HepG2 (cell line): ENCODE data around the gene SYN1. TPM values are rescaled to one million over a fixed set of nuclear protein-coding genes. Genes with fewer than 3 reads are reported as not detected.

Experiments used
- ATAC-seq: fragments of 200-7000 bp; cut with Tn5 transposase; 3 replicates; pipeline ENCODE4 v1.9.1; 2020; ENCODE audit warnings: mild to moderate bottlenecking, moderate library complexity
- BruUV-seq: library from RNA; stranded (reverse); fragments of 400-500 nt; replicated peaks from 2 replicates; lab custom pipeline; 2021; lab: Mats Ljungman, UMichigan
- CTCF ChIA-PET: fragments of 300-600 bp; formaldehyde crosslinking; extraction: SDS; loops from one replicate; lab custom pipeline; 2021; ENCODE audit warnings: low total read pairs, inconsistent platforms, low intra/inter-chr PET ratio; lab: Yijun Ruan, JAX
- POLR2A ChIA-PET: fragments of 350-600 bp; sonication (Branson Sonifier 250); formaldehyde crosslinking; loops from one replicate; lab custom pipeline; 2020; ENCODE audit warnings: antibody characterized with exemption, inconsistent platforms; lab: Yijun Ruan, JAX
- DNase-seq: peaks from one replicate; pipeline ENCODE4 v3.0.0-alpha.2; 2015; ENCODE audit warnings: low spot score
- FAIRE-seq: peaks from 3 replicates; lab custom pipeline; 2011; peaks lifted over from hg19 to GRCh38; lab: Jason Lieb, UNC
- H2AFZ ChIP-seq: one replicate; pipeline ENCODE4 v1.6.1; 2011; ENCODE audit warnings: low read length, inconsistent platforms
- H3K27ac ChIP-seq: fragments of 300-600 bp; 3 replicates; pipeline ENCODE4 v1.8.0; 2011; ENCODE audit warnings: mixed run types, mild to moderate bottlenecking, mixed read lengths, low read length, inconsistent platforms; ENCODE audit not compliant: insufficient read depth; ENCODE audit errors: extremely low read length
- H3K27me3 ChIP-seq, 2 experiments: fragments of 200-600 bp in 1 of 2; 2 replicates in 1 of 2; 3 replicates in 1 of 2; pipeline versions ENCODE4 v1.6.0 to v1.8.0; 2011; ENCODE audit warnings: low read length in 2 of 2, mild to moderate bottlenecking in 2 of 2, moderate library complexity in 2 of 2, inconsistent platforms in 1 of 2; ENCODE audit not compliant: insufficient read depth in 2 of 2, control insufficient read depth in 1 of 2
- H3K36me3 ChIP-seq, 2 experiments: fragments of 200-600 bp in 1 of 2; replicated peaks in 1 of 2; 2 replicates in 1 of 2; 3 replicates in 1 of 2; pipeline versions ENCODE4 v1.5.1 to v1.8.0; 2011; ENCODE audit warnings: low read length in 2 of 2, inconsistent platforms in 1 of 2; ENCODE audit not compliant: insufficient read depth in 2 of 2, control insufficient read depth in 1 of 2
- H3K4me1 ChIP-seq: 2 replicates; pipeline ENCODE4 v1.5.1; 2012; ENCODE audit warnings: low read length, inconsistent platforms; ENCODE audit not compliant: insufficient read depth
- H3K4me2 ChIP-seq: 2 replicates; pipeline ENCODE4 v1.6.0; 2011; ENCODE audit warnings: low read depth, low read length, inconsistent platforms
- H3K4me3 ChIP-seq, 3 experiments: fragments of 200-600 bp in 1 of 3; sonication (generic), shearing (Covaris generic) in 1 of 3; replicated peaks in 1 of 3; 2 replicates each; pipeline ENCODE4 v1.5.1; 2011 to 2016; ENCODE audit warnings: low read length in 3 of 3, inconsistent platforms in 2 of 3, low read depth in 2 of 3, mild to moderate bottlenecking in 2 of 3, control low read depth in 1 of 3, mixed read lengths in 1 of 3; ENCODE audit not compliant: insufficient read depth in 1 of 3
- H3K79me2 ChIP-seq: one replicate; pipeline ENCODE4 v1.6.1; 2011; ENCODE audit warnings: low read length, inconsistent platforms; ENCODE audit not compliant: insufficient read depth
- H3K9ac ChIP-seq: 2 replicates; pipeline ENCODE4 v1.6.0; 2011; ENCODE audit warnings: mild to moderate bottlenecking, low read depth, low read length, inconsistent platforms; ENCODE audit not compliant: insufficient read depth
- H3K9me3 ChIP-seq: 2 replicates; pipeline ENCODE4 v1.5.1; 2012; ENCODE audit warnings: mild to moderate bottlenecking, low read length
- H4K20me1 ChIP-seq: 2 replicates; pipeline ENCODE4 v1.6.0; 2011; ENCODE audit warnings: inconsistent platforms, mild to moderate bottlenecking, low read length, moderate library complexity; ENCODE audit not compliant: insufficient read depth
- SNAI1 ChIP-seq: sonication (generic); formaldehyde crosslinking; IDR thresholded peaks from 2 replicates; pipeline ENCODE4 v1.5.0; 2020; ENCODE audit warnings: mild to moderate bottlenecking, missing genetic modification reagents, borderline replicate concordance
- ZNF256 ChIP-seq: sonication (generic); formaldehyde crosslinking; conservative IDR thresholded peaks from 2 replicates; pipeline ENCODE4 v1.4.0; 2020; ENCODE audit warnings: missing genetic modification reagents
- ZNF713 ChIP-seq: sonication (generic); formaldehyde crosslinking; IDR thresholded peaks from 2 replicates; pipeline ENCODE4 v1.4.0; 2020; ENCODE audit warnings: mild to moderate bottlenecking, missing genetic modification reagents
- WGBS: methylation state at CpG from one replicate; pipeline ENCODE4 v1.1.6; 2017; ENCODE audit warnings: low lambda C conversion rate; 5-methylcytosine and 5-hydroxymethylcytosine counted together
- in situ Hi-C: cut with HindIII; loops from 2 replicates; pipeline ENCODE4 v1.10.0; 2017; ENCODE audit warnings: low pct_unique_long_range_greater_than_20kb; ENCODE audit not compliant: extremely low pct_ligation_motif_present
- intact Hi-C: fragments of 100-400 bp; cut with micrococcal nuclease; formaldehyde crosslinking; loops from one replicate; pipeline ENCODE4 v1.10.0; 2022; ENCODE audit not compliant: unreplicated experiment
- polyA plus RNA-seq, 8 experiments: library from polyadenylated mRNA; depleted of rRNA in 3 of 8; stranded (reverse) in 7 of 8; unstranded in 1 of 8; fragments of >200 nt; fragmentation: Illumina TruSeq in 4 of 8; extraction: Trizol in 4 of 8; gene quantifications; 2 replicates each; pipeline versions ENCODE4 v1.2.1 to v1.2.3, GENCODE V29; 2011 to 2016; ENCODE audit warnings: low read depth in 4 of 8, missing spikeins in 1 of 8, mixed read lengths in 1 of 8; ENCODE audit not compliant: insufficient read depth in 1 of 8
- total RNA-seq, 5 experiments: library from RNA; depleted of rRNA; stranded (reverse); fragments of >200 nt; fragmentation: Illumina TruSeq; extraction: Trizol; gene quantifications; 2 replicates each; pipeline ENCODE4 v1.2.3, GENCODE V29; 2016; ENCODE audit warnings: low read depth in 1 of 5
- TF ChIP-seq, protein P1 (sequence below): sonication (generic); formaldehyde crosslinking; IDR thresholded peaks from 2 replicates; pipeline ENCODE4 v1.4.0; 2020; ENCODE audit warnings: low read depth, mild to moderate bottlenecking, missing genetic modification reagents
- TF ChIP-seq, protein P2 (sequence below), 2 experiments: IDR thresholded peaks; 2 replicates each; pipeline ENCODE4 v1.6.1; 2011 to 2012; ENCODE audit warnings: low read length in 2 of 2, borderline replicate concordance in 1 of 2, low read depth in 1 of 2, mild to moderate bottlenecking in 1 of 2, moderate library complexity in 1 of 2
- TF ChIP-seq, protein P3 (sequence below): IDR thresholded peaks from 2 replicates; pipeline ENCODE4 v1.6.1; 2018; ENCODE audit warnings: missing genetic modification reagents, mild to moderate bottlenecking, missing compliant biosample characterization
- TF ChIP-seq, protein P4 (sequence below): sonication (generic); formaldehyde crosslinking; IDR thresholded peaks from 2 replicates; pipeline ENCODE4 v1.4.0; 2020; ENCODE audit warnings: mild to moderate bottlenecking, missing genetic modification reagents

Gene SYN1
- total and polyA plus RNA-seq, 2 of the 13 experiments (the other 11 are each of a cell fraction or from before 2014, with no cell fraction given): not detected

DNA sequence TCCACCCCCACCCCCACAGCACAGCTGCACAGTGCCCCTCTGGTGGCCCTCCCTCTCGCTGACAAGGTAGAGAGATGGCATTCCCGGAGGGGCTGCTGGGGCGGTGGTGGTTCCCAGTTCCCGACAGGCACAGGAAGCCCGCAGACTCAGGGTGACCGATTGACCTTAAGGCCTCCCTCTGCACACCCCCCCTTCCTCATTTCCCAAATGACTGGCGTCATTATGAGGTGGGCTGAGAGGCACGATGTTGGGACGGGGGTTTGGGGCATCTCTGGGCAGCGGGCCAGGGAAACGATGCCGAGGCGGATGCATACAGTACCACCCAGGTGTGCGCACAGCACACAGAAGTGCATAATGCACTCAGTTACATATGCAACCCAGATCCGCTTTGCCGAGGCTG lies 41.0 kb downstream of the SYN1 start:
- WGBS: no CpG with 5 or more reads among the region's 16 CpGs
- Histone ChIP-seq H3K79me2 (no peaks in the 10 kb centered on the region), H3K9ac (no peak overlapping the region), H3K9me3 (no peaks in the 10 kb centered on the region), H2AFZ (no peak overlapping the region), H3K4me1 (peaks cover 23% of the 10 kb centered on the region), H3K4me3 (no peak overlapping the region), H3K27me3 (no peaks in the 10 kb centered on the region; a peak in 2 of 5 replicates), H3K36me3 (no peaks in the 10 kb centered on the region), H3K27ac (no peak overlapping the region), H4K20me1 (no peaks in the 10 kb centered on the region), H3K4me2 (peak overlapping the region; percentile 47; the same call in 1 of the 2 replicates)
- in situ Hi-C loops (no loop called here), intact Hi-C loops (no loop called here)
- ChIA-PET CTCF (no interaction called here), POLR2A (no interaction called here)
- ATAC-seq (no peak), DNase-seq (no peak), FAIRE-seq (no peak)
- TF ChIP-seq ZNF713: no peak
- TF ChIP-seq, protein P1, sequence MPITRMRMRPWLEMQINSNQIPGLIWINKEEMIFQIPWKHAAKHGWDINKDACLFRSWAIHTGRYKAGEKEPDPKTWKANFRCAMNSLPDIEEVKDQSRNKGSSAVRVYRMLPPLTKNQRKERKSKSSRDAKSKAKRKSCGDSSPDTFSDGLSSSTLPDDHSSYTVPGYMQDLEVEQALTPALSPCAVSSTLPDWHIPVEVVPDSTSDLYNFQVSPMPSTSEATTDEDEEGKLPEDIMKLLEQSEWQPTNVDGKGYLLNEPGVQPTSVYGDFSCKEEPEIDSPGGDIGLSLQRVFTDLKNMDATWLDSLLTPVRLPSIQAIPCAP (CRISPR knock-in tag): no peak
- no peak for TF ChIP-seq SNAI1 (CRISPR knock-in tag)
- BruUV-seq: no TSS peak

DNA sequence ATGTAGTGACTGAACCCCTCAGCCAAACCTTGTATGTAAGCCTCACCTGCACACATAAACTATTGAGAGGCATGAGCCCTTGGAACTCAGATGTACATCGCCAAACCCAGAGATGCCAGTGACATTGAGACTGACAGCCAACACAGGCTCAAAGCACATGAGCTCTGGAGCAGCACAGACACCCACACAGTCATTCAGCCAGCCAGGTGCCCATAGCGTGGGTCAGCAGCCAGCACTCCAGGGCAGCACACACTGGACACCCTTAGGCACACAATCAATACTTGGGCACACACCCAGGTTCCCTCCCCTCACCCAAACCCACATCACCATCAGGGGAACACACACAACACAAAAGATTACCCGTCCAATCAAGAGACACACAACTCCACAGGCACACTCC lies 41.8 kb downstream of the SYN1 start:
- H3K79me2 ChIP-seq: no peaks in the 10 kb centered on the region
- no peak overlapping the region for H3K27ac ChIP-seq
- H3K4me1 ChIP-seq: peaks cover 23% of the 10 kb centered on the region
- H3K27me3 ChIP-seq: no peaks in the 10 kb centered on the region; a peak in 2 of 5 replicates
- no peak overlapping the region for H3K4me3 ChIP-seq
- CTCF ChIA-PET: no interaction called here
- no peak for DNase-seq
- POLR2A ChIA-PET: no interaction called here
- intact Hi-C loops (no loop called here), in situ Hi-C loops (no loop called here)
- no peak overlapping the region for H2AFZ ChIP-seq
- no peak for ATAC-seq
- no peak overlapping the region for H3K4me2 ChIP-seq
- no peak overlapping the region for H3K9ac ChIP-seq
- no peaks in the 10 kb centered on the region for H3K9me3 ChIP-seq
- H3K36me3 ChIP-seq: no peaks in the 10 kb centered on the region
- H4K20me1 ChIP-seq: no peaks in the 10 kb centered on the region
- WGBS: 20% methylated on average over 1 of the region's 3 CpGs
- FAIRE-seq: no peak
- BruUV-seq: no TSS peak
- TF ChIP-seq, protein P2, sequence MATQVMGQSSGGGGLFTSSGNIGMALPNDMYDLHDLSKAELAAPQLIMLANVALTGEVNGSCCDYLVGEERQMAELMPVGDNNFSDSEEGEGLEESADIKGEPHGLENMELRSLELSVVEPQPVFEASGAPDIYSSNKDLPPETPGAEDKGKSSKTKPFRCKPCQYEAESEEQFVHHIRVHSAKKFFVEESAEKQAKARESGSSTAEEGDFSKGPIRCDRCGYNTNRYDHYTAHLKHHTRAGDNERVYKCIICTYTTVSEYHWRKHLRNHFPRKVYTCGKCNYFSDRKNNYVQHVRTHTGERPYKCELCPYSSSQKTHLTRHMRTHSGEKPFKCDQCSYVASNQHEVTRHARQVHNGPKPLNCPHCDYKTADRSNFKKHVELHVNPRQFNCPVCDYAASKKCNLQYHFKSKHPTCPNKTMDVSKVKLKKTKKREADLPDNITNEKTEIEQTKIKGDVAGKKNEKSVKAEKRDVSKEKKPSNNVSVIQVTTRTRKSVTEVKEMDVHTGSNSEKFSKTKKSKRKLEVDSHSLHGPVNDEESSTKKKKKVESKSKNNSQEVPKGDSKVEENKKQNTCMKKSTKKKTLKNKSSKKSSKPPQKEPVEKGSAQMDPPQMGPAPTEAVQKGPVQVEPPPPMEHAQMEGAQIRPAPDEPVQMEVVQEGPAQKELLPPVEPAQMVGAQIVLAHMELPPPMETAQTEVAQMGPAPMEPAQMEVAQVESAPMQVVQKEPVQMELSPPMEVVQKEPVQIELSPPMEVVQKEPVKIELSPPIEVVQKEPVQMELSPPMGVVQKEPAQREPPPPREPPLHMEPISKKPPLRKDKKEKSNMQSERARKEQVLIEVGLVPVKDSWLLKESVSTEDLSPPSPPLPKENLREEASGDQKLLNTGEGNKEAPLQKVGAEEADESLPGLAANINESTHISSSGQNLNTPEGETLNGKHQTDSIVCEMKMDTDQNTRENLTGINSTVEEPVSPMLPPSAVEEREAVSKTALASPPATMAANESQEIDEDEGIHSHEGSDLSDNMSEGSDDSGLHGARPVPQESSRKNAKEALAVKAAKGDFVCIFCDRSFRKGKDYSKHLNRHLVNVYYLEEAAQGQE (IDR thresholded peaks at IDR 0.05; ENCODE audit: borderline replicate concordance in 1 of 2, low read depth in 1 of 2, low read length in 2 of 2): no peak
- TF ChIP-seq, protein P3, sequence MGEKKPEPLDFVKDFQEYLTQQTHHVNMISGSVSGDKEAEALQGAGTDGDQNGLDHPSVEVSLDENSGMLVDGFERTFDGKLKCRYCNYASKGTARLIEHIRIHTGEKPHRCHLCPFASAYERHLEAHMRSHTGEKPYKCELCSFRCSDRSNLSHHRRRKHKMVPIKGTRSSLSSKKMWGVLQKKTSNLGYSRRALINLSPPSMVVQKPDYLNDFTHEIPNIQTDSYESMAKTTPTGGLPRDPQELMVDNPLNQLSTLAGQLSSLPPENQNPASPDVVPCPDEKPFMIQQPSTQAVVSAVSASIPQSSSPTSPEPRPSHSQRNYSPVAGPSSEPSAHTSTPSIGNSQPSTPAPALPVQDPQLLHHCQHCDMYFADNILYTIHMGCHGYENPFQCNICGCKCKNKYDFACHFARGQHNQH (CRISPR knock-in tag): no peak
- TF ChIP-seq, protein P4, sequence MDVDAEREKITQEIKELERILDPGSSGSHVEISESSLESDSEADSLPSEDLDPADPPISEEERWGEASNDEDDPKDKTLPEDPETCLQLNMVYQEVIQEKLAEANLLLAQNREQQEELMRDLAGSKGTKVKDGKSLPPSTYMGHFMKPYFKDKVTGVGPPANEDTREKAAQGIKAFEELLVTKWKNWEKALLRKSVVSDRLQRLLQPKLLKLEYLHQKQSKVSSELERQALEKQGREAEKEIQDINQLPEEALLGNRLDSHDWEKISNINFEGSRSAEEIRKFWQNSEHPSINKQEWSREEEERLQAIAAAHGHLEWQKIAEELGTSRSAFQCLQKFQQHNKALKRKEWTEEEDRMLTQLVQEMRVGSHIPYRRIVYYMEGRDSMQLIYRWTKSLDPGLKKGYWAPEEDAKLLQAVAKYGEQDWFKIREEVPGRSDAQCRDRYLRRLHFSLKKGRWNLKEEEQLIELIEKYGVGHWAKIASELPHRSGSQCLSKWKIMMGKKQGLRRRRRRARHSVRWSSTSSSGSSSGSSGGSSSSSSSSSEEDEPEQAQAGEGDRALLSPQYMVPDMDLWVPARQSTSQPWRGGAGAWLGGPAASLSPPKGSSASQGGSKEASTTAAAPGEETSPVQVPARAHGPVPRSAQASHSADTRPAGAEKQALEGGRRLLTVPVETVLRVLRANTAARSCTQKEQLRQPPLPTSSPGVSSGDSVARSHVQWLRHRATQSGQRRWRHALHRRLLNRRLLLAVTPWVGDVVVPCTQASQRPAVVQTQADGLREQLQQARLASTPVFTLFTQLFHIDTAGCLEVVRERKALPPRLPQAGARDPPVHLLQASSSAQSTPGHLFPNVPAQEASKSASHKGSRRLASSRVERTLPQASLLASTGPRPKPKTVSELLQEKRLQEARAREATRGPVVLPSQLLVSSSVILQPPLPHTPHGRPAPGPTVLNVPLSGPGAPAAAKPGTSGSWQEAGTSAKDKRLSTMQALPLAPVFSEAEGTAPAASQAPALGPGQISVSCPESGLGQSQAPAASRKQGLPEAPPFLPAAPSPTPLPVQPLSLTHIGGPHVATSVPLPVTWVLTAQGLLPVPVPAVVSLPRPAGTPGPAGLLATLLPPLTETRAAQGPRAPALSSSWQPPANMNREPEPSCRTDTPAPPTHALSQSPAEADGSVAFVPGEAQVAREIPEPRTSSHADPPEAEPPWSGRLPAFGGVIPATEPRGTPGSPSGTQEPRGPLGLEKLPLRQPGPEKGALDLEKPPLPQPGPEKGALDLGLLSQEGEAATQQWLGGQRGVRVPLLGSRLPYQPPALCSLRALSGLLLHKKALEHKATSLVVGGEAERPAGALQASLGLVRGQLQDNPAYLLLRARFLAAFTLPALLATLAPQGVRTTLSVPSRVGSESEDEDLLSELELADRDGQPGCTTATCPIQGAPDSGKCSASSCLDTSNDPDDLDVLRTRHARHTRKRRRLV (CRISPR knock-in tag): no peak
- no peak for TF ChIP-seq ZNF256 (CRISPR knock-in tag)
